ENCODE measurements around the gene SEC23A.
"Not testable (repeated sequence)": the region's sequence is repeated elsewhere in the genome, so short reads cannot be mapped to it uniquely, and the experiment has no call there.

SEC23A gene

DNA sequence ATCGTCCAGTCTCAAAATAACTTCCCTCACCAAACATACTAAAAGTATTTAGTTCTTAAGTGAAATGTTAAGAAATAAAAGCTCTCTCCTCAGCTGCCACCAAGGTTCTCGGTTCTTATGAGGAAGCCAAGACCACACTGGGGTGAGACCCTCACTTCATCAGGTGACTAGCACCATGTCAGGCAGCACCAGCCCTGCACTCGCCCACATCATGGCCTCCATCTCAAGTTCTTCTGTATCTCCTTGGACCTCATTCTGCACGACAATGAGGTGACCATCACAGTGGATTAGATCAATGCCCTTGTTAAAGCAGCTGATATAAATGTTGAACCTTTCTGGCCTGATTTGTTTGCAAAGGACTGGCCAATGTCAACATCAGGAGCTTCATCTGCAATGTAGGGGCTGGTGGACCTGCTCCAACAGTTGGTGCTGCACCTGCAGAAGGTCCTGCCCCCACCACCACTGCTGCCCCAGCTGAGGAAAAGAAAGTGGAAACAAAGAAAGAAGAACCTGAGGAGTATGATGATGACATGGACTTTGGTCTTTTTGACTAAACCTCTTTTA is 12.4 kb downstream of the SEC23A start:
- no peak for FAIRE-seq

DNA sequence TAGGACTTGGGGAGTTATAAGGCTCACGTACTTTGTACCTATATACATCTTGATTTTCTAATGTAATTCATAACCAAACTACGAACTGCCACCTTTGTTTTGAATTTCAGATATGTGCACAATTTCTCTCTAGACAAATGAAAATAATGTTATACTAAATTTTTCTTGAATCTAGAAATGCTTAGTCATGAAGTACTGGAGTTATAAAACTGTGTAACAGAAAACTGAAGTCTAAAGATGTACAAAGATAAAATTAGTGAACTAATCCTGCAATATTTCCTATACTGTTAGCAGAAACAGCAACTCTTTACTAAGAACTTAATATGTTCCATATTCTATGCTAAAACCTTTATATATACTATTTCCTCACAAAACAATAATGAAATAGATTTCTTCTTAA is 15.5 kb downstream of the SEC23A start:
- no peak for FAIRE-seq

DNA sequence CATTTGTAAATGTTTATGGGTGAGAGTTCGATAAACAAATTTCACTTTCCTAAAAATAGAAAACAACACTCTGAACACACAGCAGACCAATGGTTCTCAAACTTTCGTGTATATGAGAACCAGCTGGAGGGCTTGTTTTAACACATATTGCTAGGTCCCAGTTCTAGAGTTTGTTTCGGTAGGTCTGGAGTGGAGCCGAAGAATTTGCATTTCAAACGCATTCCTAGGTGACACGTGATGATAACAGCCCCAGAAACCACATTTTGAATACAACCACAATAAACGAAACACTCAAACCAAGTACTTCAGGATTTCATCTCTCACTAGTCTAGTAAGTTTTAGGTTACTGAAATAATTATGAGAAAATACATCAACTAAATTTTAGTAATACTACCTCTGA is 17.1 kb downstream of the SEC23A start:
- no peak for FAIRE-seq

DNA sequence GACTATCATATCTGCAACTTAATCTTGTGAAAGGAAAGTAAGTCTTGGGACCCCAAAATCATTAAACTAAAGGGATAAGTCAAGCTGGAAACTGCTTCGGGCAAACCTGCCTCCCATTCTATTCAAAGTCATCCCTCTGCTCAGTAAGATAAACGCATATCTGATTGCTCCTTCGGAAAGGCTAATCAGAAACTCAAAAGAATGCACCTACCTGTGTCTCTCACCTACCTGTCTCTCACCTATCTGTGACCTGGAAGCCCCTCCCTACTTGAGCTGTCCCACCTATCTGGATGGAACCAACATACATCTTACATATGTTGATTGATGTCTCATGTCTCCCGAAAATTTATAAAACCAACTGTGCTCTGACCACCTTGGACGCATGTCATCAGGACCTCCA is 19.9 kb downstream of the SEC23A start:
- FAIRE-seq, result no peak

DNA sequence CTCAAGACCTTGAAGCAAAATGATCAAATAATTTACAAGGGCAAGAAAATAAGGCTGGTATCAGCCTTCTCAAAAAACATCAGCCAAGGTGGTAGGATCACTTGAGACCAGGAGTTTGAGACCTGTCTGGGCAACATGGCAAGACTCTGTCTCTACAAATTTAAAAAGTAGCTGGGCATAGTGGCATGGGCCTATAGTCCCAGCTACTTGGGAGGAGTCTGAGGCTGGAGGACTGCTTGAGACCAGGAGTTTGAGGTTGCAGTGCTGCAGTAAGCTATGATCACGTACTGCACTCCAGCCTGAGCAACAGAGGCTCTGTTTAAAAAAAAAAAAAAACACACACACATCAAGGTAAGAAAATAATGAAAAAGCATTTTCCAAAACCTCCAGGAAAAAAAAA is 22.1 kb downstream of the SEC23A start:
- FAIRE-seq, result no peak

DNA sequence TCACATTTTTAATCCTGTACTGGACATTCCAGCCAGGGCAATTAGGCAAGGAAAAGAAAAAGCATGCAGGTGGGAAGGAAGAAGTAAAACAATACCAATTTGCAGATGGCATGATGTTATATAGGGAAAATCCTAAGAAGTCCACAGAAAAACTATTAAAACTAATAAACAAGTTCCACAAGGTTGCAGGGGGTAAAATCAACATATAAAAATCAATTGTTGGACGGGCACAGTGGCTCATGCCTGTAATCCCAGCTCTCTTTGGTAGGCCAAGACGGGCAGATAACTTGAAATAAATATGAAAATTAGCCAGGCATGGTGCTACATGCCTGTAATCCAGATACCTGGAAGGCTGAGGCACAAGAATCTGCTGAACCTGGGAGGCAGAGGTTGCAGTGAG is 31.9 kb downstream of the SEC23A start:
- FAIRE-seq, result no peak

DNA sequence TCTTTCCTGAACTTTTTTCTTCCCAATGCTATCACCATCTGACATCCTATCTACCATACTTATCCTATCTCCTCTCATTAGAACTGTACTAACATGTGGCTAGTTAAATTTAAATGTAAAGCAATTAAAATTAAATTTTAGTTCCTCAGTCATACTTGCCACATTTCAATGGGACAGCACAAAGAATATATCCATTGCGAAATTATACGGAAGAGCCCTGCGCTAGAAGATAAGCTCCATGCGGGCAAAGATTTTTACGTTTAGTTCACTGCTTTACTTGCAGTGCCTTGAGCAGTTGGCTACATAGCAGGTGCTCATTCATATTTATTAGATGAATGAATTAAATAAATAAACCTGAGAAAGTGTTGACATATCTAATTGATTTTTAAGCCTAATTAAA is 33.1 kb downstream of the SEC23A start:
- no peak for FAIRE-seq

DNA sequence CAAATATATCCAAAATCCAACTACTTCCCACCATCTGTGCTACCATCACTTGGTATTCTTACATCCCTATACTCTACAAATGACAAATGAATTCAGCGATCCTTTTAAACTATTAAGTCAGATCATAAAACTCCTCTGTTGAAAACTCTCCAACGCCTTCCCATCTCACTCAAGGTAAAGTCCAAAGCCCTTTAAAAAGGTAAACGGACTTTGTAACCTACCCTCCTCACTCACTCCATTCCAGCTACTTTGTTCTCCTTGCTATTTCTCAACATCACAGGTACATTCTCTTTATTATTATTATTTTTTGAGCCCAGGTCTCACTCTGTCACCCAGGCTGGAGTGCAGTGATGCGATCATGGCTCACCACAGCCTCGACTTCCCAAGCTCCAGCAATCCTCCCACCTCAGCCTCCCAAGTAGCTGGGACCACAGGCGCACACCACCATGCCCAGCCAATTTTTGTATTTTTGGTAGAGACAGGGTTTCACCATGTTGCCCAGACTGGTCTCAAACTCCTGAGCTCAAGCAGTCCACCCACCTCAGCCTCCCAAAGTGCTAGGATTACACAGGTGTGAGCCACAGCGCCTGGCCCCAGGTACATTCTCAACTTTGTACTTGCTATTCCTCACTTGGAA is 33.7 kb downstream of the SEC23A start:
- not testable (repeated sequence) for FAIRE-seq

DNA sequence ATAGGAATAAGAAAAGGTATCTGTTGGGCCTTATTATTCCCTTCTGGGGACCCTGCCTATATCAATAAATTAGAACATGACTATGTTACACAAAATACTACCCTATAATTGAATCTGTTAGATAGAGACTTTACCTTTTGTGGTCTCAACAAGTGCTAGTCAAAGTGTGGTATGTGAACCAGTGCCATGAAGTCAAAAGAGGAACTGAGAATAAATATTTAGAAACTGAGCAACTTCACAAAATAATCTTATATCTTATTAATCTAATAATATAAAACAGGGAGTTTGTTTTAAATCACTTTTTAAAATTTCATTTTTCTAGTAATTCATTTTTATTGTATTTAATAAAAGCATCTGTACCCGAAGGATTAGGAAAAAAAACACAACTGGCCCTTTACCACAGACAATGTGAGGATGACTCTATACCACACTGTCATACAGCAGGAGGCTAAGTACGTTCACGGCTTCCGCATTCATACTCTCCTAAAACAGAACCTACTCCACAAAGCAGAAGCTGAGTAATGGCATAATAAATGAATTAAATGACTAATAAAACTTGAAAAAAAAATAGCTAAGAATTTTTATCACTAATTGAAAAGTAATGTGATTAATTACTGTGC is 42.1 kb downstream of the SEC23A start:
- FAIRE-seq, result no peak

DNA sequence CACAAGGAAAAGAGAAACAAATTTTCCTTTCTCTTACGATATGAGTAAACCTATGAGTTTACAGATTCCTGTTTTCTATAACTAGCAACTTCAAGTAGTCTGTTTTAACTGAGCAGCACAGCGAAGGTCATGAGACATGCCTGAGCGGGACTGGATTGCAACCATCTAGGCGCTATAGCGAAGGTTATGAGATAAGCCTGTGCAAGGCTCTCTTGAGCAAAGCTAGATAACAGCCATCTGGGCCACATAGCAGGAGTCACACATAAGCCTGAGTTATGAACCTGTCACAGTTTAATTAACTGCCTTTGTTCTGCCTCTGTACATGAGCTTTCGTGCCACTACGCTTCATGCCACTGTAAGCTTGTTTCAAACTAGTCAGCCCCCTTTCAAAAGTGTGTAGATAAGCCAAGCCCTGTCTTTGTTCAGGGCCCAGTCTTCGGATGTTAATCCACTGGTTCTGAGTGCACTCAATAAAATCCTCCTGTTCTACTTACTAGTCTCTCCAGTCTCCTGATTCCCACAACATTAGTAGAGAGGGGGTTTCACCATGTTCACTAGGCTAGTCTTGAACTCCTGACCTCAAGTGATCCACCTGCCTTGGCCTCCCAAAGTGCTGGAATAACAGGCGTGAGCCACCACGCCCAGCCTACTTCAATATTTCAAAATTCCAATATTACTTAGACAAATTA is 47.1 kb downstream of the SEC23A start:
- no peak for FAIRE-seq

DNA sequence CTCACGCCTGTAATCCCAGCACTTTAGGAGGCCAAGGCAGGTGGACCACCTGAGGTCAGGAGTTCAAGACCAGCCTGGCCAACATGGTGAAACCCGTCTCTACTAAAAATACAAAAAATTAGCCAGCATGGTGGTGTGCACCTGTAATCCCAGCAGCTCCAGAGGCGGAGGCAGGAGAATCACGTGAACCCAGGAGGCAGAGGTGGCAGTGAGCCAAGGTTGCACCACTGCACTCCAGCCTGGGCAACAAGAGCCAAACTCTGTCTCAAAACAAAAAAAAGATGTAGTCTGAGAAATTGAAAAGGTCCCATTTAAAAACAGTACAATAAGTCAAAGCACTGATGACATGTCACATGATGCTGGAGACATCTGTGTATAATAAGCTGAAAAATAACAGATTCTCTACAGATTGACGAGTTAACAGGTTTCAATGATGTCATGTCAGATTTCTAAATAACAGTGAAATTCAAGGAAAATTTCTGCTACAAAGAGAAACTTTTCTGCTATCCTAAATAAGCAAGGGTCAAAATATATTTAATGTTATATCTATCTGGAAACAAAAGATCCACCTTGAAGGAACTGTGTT is 50.1 kb downstream of the SEC23A start:
- not testable (repeated sequence) for FAIRE-seq

DNA sequence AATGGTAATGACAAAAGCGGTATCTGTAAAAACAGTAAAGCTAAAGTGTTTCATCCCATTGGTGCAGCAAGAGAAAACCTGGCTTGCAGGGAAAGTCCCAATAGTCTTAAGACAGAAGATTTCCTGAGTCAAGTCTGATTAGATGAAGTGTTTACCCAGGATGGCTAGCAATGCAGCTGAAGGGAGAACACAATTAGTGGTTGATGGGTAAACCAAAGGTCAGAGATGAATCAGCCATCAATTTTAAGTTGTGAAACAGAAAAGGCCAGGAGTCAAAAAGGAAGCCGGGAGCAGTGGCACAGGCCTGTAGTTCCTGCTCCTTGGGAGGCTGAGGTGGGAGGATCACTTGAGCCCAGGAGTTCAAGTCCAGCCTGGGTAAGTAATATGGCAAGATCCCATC is 52.6 kb downstream of the SEC23A start:
- no peak for FAIRE-seq

DNA sequence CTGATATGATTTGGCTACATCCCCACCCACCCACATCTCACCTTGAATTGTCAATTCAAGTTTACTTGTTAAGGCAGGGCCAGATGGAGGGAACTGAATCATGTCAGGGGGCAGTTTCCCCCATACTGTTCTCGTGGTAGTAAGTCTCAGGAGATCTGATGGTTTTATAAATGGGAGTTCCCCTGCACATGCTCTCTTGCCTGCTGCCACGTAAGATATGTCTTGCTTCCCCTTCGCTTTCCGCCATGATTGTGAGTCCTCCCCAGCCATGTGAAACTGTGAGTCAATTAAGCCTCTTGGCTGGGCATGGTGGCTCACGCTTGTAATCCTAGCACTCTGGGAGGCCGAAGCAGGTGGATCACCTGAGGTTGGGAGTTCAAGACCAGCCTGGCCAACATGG is 57.1 kb downstream of the SEC23A start:
- FAIRE-seq, result not testable (repeated sequence)

DNA sequence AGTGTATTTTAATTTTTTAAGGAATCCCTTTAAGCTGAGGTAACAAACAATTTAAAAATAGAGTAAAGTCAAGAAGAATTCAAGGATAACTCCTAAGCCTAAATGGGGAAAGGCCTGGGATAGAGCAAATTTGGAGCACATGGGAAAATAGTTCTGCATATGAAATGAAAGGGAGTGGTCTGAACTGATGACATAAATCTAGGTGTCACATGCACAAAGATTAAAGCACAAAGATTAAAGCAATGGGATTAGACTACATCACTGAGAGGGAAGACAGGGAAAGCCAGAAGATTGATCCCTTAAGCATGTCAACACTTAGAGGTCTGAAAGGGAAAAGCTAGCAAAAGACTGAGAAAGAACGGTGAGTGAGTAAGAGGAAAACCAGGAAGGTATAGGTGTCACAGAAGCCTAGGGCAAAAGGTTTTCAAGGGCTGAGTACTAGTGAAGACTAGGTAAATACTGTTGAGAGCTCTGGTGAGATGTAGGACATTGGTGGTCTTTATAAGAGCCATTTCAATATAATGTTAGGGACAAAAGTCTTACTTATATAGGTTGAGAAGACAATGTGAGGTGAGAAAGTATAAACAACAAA is 59.6 kb downstream of the SEC23A start:
- no peak for FAIRE-seq

DNA sequence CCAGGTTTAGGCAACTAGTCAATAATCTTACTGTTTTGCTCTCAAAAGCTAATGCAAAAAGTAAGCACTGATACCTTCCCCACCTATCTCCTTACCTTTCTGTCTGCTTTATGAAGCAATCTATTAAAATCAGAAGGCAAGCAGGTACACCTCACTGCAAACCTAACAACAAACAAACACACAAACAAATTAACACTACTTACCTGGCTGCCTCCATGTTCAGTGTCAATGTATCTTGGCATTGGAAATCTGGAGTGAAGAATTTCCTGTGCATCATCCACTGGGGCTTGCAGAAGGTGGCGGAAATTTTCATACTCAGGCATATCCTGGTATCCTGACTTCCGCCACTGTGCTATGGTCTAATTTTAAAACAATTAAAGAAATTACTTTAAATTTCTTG is 62.5 kb downstream of the SEC23A start:
- FAIRE-seq, result no peak

DNA sequence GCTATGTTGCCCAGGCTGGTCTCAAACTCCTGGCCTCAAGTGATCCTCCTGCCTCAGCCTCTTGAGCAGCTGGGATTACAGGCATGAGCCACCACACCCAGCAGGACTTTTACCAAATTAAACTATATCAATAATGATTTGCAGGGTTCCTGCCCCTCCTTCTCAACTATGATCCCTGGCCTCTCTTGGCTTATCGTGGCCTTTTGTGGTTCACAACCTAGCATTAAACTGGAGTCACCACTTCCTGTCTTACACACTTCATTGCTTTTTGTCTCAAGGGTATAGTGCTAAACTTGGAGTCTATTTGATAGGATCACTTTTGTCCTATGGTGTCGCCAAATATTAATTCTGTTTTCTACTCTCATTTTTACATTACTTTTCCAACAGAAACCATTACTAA is 64.5 kb downstream of the SEC23A start:
- FAIRE-seq, result no peak

DNA sequence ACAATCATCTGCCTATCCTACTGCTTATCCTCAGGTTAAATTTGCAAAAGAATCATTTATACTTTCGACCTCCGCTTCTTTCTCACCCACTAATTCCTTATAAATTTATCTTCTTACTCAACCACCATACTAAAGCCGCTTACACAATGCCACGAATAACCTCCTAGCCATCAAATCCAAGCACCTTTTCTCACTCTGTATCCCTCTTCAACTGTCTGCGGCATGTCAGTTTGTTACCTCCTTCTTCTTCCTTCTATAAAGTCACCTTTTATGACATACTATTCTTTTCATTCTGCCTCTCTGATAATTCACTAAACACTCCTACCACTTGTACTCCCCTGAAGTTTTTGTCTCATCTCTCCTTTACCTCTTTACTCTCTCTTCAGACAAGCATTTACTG is 66.3 kb downstream of the SEC23A start:
- FAIRE-seq, result no peak

DNA sequence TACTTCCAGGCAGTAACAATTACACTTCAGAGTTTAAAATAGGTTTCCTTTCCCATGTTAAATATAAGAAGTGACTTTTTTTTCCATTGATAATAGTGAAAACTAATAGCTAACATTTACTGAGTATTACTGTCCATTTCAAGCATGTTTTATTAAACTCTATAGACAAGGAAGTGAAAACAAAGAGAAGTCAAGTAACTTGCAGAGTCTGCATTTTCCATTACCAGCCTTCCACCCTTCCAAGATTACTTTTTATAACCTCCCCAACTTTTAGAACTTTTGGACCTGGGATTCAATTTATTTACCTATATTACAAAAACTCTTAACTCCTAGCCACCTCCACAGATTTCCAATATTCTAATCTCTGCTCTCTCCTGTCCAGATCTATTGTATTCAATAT is 67.7 kb downstream of the SEC23A start:
- FAIRE-seq, result no peak

DNA sequence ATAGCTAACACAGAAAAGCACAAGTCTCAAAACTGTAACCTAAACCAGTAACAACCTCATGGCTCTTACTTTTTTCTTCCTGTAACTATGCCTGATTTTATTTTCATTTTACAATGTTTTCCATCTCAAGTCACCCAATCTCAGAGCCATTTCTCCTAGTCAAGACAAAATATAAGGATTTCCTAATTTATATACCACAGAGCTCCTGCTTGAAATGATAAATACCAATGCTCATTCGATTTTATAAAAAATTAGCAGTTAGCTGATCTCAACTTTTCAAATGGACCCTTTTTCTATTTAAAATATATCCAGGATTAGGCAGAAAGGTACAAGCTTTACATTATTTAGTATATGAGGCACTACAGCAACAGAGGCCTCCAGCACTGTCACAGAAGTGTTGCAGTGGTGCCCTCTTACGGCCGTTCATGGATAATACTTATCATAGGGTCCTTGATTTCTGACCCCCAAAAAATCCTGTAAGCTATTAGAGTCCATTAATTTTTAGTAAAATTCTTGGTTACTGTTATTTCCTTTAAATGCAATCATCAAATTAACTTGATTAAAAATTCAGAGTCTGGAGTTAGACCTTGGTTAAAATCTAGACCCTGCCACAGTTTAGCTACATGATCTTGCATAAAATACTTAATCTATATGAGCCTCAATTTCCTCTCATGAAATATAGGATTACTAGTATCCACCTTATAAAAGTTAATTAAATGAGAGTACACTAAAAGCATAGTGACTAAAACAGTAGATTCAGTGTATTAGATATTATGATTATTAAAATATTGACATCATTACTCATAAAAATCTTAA is 68.3 kb downstream of the SEC23A start:
- FAIRE-seq, result peak; percentile 82

DNA sequence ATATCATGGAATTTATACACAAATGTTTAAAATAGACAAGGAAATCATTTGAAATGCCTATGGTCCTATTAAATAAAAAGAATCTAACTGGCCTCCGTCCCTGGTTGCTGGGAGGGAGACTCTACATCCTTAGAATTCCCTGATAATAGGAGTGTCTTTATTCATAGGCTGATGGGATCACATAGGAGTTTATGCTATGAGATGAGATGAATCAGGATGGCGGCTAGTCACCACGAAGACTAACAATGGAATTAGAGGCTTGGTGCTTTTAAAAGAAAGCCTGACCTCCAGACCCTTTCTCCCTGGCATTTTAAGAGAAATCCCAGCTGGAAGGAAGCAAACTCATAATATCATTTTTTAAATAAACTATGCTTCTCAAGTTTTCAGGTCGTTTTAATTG is 69.7 kb downstream of the SEC23A start:
- no peak for FAIRE-seq

DNA sequence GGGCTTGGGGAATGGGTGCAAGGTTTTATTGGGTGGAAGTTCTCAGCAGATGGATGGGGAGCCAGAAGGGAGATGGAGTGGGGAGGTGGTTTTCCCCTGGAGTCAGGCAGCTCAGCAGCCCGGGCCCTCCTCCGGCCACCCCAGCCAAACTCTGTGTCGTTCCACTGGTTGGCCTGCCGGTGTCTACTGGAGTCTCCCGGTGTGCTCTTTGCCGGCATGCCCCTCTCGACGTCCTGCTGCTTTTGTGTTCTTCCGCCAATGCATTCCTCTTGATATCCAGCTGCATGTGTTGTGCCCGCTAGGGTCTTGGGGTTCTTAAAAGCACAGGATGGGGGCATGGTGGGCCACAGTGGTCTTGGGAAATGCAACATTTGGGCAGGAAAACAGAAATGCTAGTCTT is 72.8 kb downstream of the SEC23A start:
- FAIRE-seq, result no peak

DNA sequence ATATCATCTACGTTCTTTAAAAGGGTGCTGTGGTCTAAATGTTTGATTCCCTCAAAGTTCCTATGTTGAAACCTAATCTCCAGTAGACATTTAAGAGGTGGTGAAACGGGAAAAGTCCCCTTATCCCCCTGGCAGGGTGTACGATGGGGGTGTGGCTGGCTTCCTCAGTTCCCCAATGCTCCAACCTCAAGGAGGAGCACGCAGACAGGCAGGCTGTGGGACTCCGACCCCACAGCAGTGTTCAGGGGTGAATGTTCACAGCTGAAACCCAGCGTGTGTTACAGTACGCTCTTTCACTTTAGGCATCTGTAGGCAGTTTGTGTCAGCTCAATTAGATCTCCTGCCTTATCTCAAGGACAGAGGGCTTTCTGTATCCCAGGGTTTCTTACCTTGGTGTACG is 73.2 kb downstream of the SEC23A start:
- no peak for FAIRE-seq

DNA sequence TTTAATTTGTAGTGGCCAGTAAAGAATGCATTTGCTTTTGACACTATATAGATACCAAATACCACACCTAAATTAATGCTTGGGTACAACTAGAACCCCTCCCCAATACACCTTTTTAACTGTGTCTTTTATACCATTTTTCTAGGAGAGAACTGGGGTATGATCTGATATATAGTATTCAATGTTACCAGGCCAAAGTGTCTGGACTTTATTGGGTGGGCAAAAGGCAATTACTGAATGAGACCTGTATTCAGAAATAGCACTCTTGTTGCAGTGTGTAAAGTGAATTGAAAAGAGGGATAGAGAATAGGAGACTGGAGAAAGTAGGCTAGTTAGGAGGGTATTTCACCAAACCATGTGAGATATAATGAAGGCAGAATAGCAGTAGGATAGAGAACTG is 74.4 kb downstream of the SEC23A start:
- no peak for FAIRE-seq
